Naive thymus-derived CD4-positive, alpha-beta T cell (primary cell): ENCODE data around the gene OR1M1. TPM values are rescaled to one million over a fixed set of nuclear protein-coding genes. Genes with fewer than 3 reads are reported as not detected.

Experiments
- ATAC-seq: fragments of 150-1000 bp; cut with Tn5 transposase; 2 replicates; pipeline ENCODE4 v1.10.0; 2021; ENCODE audit warnings: mild to moderate bottlenecking, moderate library complexity
- CTCF ChIA-PET: fragments of 350-600 bp; sonication (Branson Sonifier 250); formaldehyde crosslinking; loops from one replicate; lab custom pipeline; 2021; ENCODE audit warnings: antibody characterized with exemption; lab: Charles Lee
- POLR2A ChIA-PET: fragments of 350-600 bp; sonication (Branson Sonifier 250); formaldehyde crosslinking; loops from one replicate; lab custom pipeline; 2021; ENCODE audit warnings: antibody characterized with exemption, inconsistent platforms; lab: Charles Lee
- DNase-seq, 9 donors: peaks; one replicate each; pipeline versions ENCODE4 v3.0.0 to v3.0.0-alpha.2; 2020 to 2022; ENCODE audit warnings: mixed read lengths in 1 of 9
- H3K27ac ChIP-seq: one replicate; pipeline ENCODE4 v1.7.0; 2013; ENCODE audit warnings: mild to moderate bottlenecking, low read depth, low read length, moderate library complexity
- H3K27me3 ChIP-seq, 2 donors: one replicate each; pipeline ENCODE4 v1.7.0; 2013; ENCODE audit warnings: low read length in 2 of 2, mild to moderate bottlenecking in 2 of 2, moderate library complexity in 2 of 2; ENCODE audit not compliant: control insufficient read depth in 2 of 2, insufficient read depth in 2 of 2
- H3K36me3 ChIP-seq, 3 experiments: 1 replicate in 2 of 3; 2 replicates in 1 of 3; pipeline ENCODE4 v1.7.0; 2013; ENCODE audit warnings: low read length in 3 of 3, mild to moderate bottlenecking in 3 of 3, moderate library complexity in 1 of 3; ENCODE audit not compliant: insufficient read depth in 3 of 3, control insufficient read depth in 2 of 3
- H3K4me1 ChIP-seq, 2 donors: one replicate each; pipeline ENCODE4 v1.7.0; 2013; ENCODE audit warnings: low read length in 2 of 2, mild to moderate bottlenecking in 2 of 2, moderate library complexity in 1 of 2; ENCODE audit not compliant: control insufficient read depth in 2 of 2, insufficient read depth in 2 of 2
- H3K4me3 ChIP-seq: 2 replicates; pipeline ENCODE4 v1.7.0; 2013; ENCODE audit warnings: mild to moderate bottlenecking, low read length
- H3K9me3 ChIP-seq, 3 experiments: 1 replicate in 2 of 3; 2 replicates in 1 of 3; pipeline ENCODE4 v1.7.0; 2013; ENCODE audit warnings: low read length in 3 of 3; ENCODE audit not compliant: control insufficient read depth in 2 of 3
- H3K27ac Mint-ChIP-seq, 9 donors: one replicate each; pipeline ENCODE4 v1.8.0; 2020 to 2022; ENCODE audit warnings: mixed read lengths in 9 of 9, mild to moderate bottlenecking in 8 of 9, moderate library complexity in 5 of 9, inconsistent platforms in 2 of 9
- H3K27me3 Mint-ChIP-seq, 5 donors: one replicate each; pipeline ENCODE4 v1.8.0; 2021 to 2022; ENCODE audit warnings: mixed read lengths in 5 of 5, mild to moderate bottlenecking in 1 of 5
- H3K36me3 Mint-ChIP-seq, 5 donors: one replicate each; pipeline ENCODE4 v1.8.0; 2020 to 2022; ENCODE audit warnings: mixed read lengths in 5 of 5, mild to moderate bottlenecking in 3 of 5, inconsistent platforms in 1 of 5
- H3K4me1 Mint-ChIP-seq, 7 donors: one replicate each; pipeline ENCODE4 v1.8.0; 2020 to 2022; ENCODE audit warnings: mixed read lengths in 7 of 7, mild to moderate bottlenecking in 3 of 7, inconsistent platforms in 1 of 7
- H3K4me3 Mint-ChIP-seq, 10 donors: one replicate each; pipeline ENCODE4 v1.8.0; 2020 to 2022; ENCODE audit warnings: mild to moderate bottlenecking in 10 of 10, mixed read lengths in 10 of 10, moderate library complexity in 6 of 10, inconsistent platforms in 2 of 10
- H3K9me3 Mint-ChIP-seq, 11 donors: one replicate each; pipeline ENCODE4 v1.8.0; 2020 to 2022; ENCODE audit warnings: mixed read lengths in 11 of 11, mild to moderate bottlenecking in 4 of 11, inconsistent platforms in 1 of 11, moderate library complexity in 1 of 11
- intact Hi-C, 2 donors: fragments of 100-400 bp; cut with micrococcal nuclease; formaldehyde crosslinking; loops; one replicate each; pipeline ENCODE4 v1.15.1; 2023
- polyA plus RNA-seq, 2 donors: library from polyadenylated mRNA; unstranded; fragments of 300-500 nt; fragmentation: Illumina TruSeq; gene quantifications; one replicate each; pipeline ENCODE4 v1.2.3, GENCODE V29; 2021
- total RNA-seq, 6 experiments: library from RNA in 5 of 6; stranded (reverse) in 5 of 6; gene quantifications; 1 replicate in 5 of 6; 2 replicates in 1 of 6; pipeline ENCODE4 v1.2.3 and lab custom pipeline; 2021 to 2026

Gene OR1M1
- total and polyA plus RNA-seq, 7 experiments from 2014 or later = not detected

DNA sequence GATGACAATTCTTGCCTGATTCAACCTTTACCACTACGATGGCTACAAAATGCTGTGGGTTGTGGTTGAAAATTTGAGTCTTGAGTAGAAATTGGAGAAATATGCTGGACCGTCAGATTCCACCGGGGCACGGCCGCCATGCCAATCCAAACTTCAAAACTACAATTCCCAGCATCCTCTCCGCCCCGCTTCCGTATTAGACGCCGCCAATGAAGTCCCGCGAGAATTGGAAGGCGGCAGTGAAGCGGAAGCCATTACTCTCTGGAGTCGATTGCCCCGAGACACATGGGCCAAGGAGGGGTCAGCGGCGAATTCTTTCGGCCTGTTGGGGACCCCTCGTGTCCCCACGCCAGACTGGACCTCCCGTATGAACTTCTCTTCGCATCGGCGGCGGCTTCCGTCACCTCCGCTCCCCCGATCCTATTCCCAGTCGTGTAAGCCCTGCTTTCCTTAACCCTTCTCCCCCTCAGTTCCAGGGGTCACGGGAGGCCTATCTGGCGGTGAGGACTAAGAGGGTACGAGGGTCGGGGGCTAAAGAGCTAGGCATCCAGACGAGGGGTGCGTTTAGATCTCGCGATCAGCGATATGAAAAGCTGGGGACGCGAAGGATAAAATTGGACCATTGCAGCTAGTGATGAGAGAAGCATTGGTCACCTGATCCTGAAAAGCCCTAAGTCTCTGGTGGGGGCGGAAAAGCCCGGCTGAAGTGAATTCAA, 53.5 kb downstream of the OR1M1 start, which contains the start of gene ZNF317:
TSS of gene ZNF317 (plus strand) at position 239 of the 716 bp plus-strand sequence. CDS start 15,620 bp downstream, outside the sequence.
- H3K27ac ChIP-seq = peak within 1 kb of the TSS; percentile 95
- POLR2A ChIA-PET = interaction anchor here (0.6 to 2.4 kb wide), 3 partner anchors 295 to 692 kb away, joined by 3 to 8 read pairs (median 3); partner anchors contain the start of gene ZNF266
- Mint-ChIP-seq H3K27ac (peak within 1 kb of the TSS; percentile 95 to 99 (median 97)), H3K4me3 (peak within 1 kb of the TSS; percentile 93 to 99 (median 98)), H3K9me3 (peaks cover 0 to 21% (median 8%) of the 10 kb centered on the region in 11 donors), H3K36me3 (peaks cover 7 to 38% (median 27%) of the 10 kb centered on the region in 5 donors), H3K27me3 (peaks cover 0 to 7% (median 0%) of the 10 kb centered on the region in 5 donors), H3K4me1 (peaks cover 28 to 55% (median 49%) of the 10 kb centered on the region in 7 donors)
- ATAC-seq = peak; percentile 94
- peaks cover 0 to 9% (median 0%) of the 10 kb centered on the region in 3 experiments for H3K36me3 ChIP-seq
- H3K9me3 ChIP-seq = peaks cover 0 to 9% (median 5%) of the 10 kb centered on the region in 3 experiments
- intact Hi-C loops = loop anchor here (1.0 to 5.0 kb wide), 11 partner anchors 167 to 695 kb away; partner anchors contain the start of genes ZNF121 (in 2 of the 2), ZNF266 (in 2 of the 2), ZNF559 (in 2 of the 2) and ZNF699 (in 2 of the 2)
- DNase-seq = peak; percentile 72 to 94 (median 88)
- H3K4me1 ChIP-seq = peaks cover 17 to 21% of the 10 kb centered on the region in 2 donors
- CTCF ChIA-PET = no interaction called here
- H3K4me3 ChIP-seq = peak within 1 kb of the TSS; percentile 94
- no peaks in the 10 kb centered on the region for H3K27me3 ChIP-seq

DNA sequence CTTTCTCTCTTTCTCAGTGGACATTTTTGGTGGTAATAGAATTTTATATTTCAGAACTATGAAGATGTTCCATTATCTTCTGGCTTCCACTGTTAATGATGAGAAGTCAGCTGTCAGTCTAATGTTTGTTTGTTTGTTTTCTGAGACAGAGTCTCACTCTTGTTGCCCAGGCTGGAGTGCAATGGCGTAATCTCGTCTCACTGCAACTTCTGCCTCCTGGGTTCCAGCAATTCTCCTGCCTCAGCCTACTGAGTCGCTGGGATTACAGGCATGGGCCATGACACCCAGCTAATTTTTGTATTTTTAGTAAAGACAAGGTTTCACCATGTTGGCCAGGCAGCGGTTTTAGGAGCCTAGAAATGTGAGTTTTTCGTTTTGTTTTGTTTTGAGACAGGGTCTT, 58.1 kb downstream of the OR1M1 start:
- Mint-ChIP-seq H3K27ac (no peak overlapping the region), H3K4me3 (peak overlapping the region in 4 of 10 donors; percentile 4 to 36 (median 26)), H3K27me3 (no peaks in the 10 kb centered on the region), H3K36me3 (peaks cover 15 to 80% (median 64%) of the 10 kb centered on the region in 5 donors), H3K9me3 (peaks cover 3 to 58% (median 20%) of the 10 kb centered on the region in 11 donors), H3K4me1 (peaks cover 27 to 86% (median 77%) of the 10 kb centered on the region in 7 donors)
- Histone ChIP-seq H3K4me1 (peaks cover 12 to 18% of the 10 kb centered on the region in 2 donors), H3K9me3 (peaks cover 0 to 9% (median 8%) of the 10 kb centered on the region in 3 experiments), H3K36me3 (peaks cover 0 to 34% (median 0%) of the 10 kb centered on the region in 3 experiments), H3K27ac (no peak overlapping the region), H3K4me3 (no peak overlapping the region), H3K27me3 (no peaks in the 10 kb centered on the region)
- CTCF ChIA-PET = no interaction called here
- intact Hi-C loops = loop anchor here in 1 of 2 donors (5.0 kb wide), 1 partner anchor 162 kb away; the partner anchor contains the start of gene ZNF699
- ATAC-seq (no peak), DNase-seq (peak in 2 of 9 donors; percentile 4 to 18)
- POLR2A ChIA-PET = no interaction called here

Other genes starting within 250 kb of the OR1M1 start
- gene MUC16, start 76.7 kb upstream of the OR1M1 start, total RNA-seq = under 1 TPM in 2 of 5 experiments, not detected in 3; under 0.01 to 0.10 TPM
- gene MUC16, start 76.7 kb upstream of the OR1M1 start, polyA plus RNA-seq = not detected
- gene OR7G2, start 20.4 kb downstream of the OR1M1 start, total RNA-seq = not detected
- not detected for gene OR7G2, start 20.4 kb downstream of the OR1M1 start, polyA plus RNA-seq
- gene OR7G1, start 28.7 kb downstream of the OR1M1 start, total RNA-seq = not detected
- not detected for gene OR7G1, start 28.7 kb downstream of the OR1M1 start, polyA plus RNA-seq
- gene OR7G3, start 39.9 kb downstream of the OR1M1 start, total RNA-seq = not detected
- not detected for gene OR7G3, start 39.9 kb downstream of the OR1M1 start, polyA plus RNA-seq
- 10 to 100 TPM; 39.4 to 75.5 (median 54.5) TPM for gene ZNF317, start 53.3 kb downstream of the OR1M1 start, total RNA-seq
- gene ZNF317, start 53.3 kb downstream of the OR1M1 start, polyA plus RNA-seq = 10 to 100 TPM; 33.3 to 38.4 TPM
- under 1 TPM in 1 of 5 experiments, not detected in 4; 0.82 TPM for gene OR7D2, start 91.9 kb downstream of the OR1M1 start, total RNA-seq
- not detected for gene OR7D2, start 91.9 kb downstream of the OR1M1 start, polyA plus RNA-seq
- not detected for gene OR7D4, start 132.5 kb downstream of the OR1M1 start, total RNA-seq
- gene OR7D4, start 132.5 kb downstream of the OR1M1 start, polyA plus RNA-seq = not detected
- not detected for gene OR7E24, start 163.9 kb downstream of the OR1M1 start, total RNA-seq
- gene OR7E24, start 163.9 kb downstream of the OR1M1 start, polyA plus RNA-seq = not detected
- 10 to 100 TPM in 4 of 5 experiments, 1 to 10 TPM in 1; 9.1 to 19.1 (median 15.5) TPM for gene ZNF699, start 222.8 kb downstream of the OR1M1 start, total RNA-seq
- 10 to 100 TPM in 1 of 2 donors, 1 to 10 TPM in 1; 9.8 to 28.5 TPM for gene ZNF699, start 222.8 kb downstream of the OR1M1 start, polyA plus RNA-seq
- 10 to 100 TPM in 4 of 5 experiments, 1 to 10 TPM in 1; 9.1 to 58.2 (median 16.5) TPM for gene ZNF559, start 237.1 kb downstream of the OR1M1 start, total RNA-seq
- gene ZNF559, start 237.1 kb downstream of the OR1M1 start, polyA plus RNA-seq = 10 to 100 TPM; 52.2 to 56.2 TPM